NCI-H2081 (cell line): Measurements from ENCODE around the gene TACC2.
"Not testable (repeated sequence)": the region's sequence is repeated elsewhere in the genome, so short reads cannot be mapped to it uniquely, and the experiment has no call there.

Experiments
- DNase-seq, 2 experiments: peaks; one replicate each; lab custom pipeline; 2025; lab: John Stamatoyannopoulos, UW

The TACC2 gene

DNA sequence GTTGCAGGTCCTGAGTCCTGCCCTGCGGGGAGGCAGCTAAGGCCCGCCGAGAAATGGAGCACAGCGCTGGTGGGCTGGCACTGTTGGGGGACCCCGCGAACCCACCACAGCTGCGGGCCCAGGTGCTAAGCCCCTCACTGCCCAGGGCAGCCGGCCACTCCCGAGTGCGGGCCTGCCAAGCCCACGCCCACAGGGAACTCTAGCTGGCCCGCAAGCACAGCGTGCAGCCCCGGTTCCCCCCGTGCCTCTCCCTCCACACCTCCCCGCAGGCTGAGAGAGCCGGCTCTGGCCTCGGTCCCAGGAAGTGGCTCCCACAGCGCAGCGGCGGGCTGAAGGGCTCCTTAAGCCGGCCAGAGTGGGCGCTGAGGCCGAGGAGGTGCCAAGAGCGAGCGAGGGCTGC is 10.5 kb upstream of the TACC2 start:
- DNase-seq = no peak

DNA sequence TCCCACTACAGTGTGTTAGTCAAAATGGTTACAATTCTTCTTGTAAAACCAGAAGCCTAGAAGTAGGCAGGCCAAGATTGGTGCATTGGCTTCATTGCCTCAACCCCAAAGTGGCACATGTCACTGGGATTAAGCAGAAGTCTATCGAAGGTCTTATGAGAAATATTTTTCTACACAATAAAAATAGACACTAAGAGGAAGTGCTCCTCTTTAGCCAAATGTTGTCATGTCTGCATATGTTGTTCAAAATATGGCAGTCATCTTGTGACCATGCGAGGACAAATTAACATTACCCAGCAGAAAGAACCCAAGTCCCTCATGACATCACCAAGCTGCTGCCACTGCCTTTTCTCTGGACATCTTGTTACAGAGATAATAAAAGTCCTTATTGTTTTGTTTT is 7.6 kb upstream of the TACC2 start:
- no peak for DNase-seq

DNA sequence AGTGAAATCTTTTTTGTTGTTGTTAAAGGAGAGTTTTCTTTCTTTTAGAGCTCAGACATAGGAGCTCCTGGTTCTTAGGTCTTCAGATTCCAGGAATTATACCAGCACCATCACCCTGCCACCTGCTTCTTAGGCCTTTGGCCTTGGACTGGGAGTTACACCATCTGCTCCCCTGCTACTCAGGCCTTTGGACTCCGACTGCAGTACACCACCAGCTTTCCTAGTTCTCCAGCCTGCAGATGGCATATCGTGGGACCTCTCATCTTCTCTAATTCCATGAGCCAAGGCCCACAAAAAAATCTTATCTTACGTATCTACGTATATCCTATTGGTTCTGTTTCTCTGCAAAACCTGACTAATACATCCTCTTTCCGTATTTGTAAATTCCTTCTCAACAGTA is 5.1 kb upstream of the TACC2 start:
- DNase-seq = no peak

DNA sequence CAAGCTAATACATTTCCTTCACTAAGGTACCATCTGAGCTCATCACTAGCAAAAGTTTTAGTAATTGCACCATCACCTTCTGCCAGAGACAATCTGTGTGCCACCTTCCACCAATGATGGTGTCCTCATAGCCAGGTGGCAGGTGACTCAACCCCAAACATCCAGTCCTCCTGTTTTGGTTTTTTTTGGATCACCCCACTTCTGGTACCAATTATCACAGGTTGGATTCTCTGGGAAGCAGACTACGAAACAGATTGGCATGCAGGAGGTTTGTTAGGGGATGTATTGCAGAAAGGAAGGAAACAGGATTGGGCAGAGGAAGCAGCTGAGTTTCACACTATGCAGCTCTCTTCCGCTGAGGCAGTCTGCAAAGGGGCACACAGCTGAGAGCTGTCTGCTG is 4.5 kb upstream of the TACC2 start:
- no peak for DNase-seq

DNA sequence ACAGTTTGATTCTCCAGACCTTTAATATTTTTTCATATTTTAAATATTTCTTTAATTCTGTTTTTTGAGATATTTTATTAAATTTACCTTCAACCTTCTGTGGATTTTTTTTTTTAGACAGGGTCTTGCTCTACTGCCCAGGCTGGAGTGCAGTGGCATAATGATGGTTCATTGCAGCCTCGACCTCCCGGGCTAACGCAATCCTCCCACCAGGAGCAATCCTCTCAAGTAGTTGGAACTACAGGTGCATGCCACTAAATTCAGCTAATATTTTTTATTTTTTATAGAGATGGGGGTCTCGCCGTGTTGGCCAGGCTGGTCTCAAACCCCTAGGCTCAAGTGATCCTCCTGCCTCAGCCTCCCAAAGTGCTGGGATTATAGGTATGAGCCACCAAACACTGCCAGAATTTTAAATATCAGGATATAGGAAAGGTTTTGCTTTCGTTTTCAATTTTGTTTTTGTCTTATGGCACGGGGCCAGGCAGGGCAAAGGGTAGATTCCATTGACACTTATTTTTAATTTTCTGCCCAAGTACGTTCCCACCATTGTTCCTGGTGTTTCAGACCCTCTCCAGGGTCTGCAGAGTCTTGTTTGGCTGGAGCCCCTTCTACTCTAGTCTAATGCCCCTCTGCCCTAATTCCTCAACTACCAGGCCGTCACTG is 1.2 kb downstream of the TACC2 start:
- DNase-seq = no peak

DNA sequence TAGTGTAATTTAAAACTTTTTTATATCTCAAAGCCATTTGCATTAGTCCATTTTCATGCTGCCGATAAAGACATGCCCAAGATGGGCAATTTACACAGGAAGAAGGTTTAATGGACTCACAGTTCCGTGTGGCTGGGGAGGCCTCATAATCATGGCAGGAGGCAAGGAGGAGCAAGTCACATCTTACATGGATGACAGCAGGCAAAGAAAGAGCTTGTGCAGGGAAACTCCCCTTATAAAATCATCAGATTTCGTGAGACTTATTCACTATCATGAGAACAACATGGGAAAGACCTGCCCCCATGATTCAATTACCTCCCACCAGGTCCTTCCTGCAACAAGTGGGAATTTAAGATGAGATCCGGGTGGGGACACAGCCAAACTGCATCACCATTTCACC is 2.8 kb downstream of the TACC2 start:
- DNase-seq = not testable (repeated sequence)

DNA sequence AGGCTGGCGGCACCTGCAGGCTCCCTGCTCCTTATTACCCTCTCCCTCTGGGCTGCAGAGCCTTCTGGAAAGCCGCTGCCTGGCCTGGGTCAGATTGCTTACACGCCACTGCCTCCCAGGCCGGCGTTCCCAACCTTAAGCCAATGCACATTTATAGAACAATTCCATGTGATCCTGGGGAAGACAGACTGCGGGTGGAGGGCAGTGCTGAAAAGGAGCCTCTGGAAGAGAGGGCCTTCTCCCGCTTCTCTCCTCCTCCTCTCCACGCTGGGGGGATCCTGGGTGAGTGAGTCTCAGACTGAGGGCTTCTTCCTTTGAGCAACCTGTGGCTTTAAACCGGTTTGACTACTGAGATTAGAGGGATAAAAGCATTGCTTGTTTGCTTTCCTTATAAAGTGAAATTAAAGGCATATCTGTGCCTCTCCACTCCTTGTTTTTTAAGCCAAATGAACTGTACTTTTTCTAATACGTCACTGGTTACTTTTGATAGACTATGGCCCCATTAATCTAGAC is 5.5 kb downstream of the TACC2 start:
- no peak for DNase-seq

DNA sequence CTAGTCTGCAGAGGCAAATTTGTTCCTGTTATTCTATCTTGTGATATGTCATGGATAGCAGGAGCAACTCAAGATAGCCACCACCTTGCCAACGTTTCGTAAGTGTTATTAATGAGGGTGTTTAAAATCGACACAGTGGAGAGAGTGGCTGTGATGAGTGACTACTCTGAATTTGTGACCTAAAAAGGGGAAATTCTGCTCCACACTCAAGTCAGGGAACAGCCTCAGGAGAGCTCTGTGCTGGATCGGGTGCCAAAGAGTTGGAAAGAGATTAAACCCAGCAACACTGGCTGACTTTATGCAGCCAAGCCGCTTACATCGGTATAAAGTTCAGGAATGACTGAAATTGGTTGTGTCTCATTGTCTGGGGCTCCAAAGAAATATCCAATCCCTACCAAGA is 9.5 kb downstream of the TACC2 start:
- no peak for DNase-seq

DNA sequence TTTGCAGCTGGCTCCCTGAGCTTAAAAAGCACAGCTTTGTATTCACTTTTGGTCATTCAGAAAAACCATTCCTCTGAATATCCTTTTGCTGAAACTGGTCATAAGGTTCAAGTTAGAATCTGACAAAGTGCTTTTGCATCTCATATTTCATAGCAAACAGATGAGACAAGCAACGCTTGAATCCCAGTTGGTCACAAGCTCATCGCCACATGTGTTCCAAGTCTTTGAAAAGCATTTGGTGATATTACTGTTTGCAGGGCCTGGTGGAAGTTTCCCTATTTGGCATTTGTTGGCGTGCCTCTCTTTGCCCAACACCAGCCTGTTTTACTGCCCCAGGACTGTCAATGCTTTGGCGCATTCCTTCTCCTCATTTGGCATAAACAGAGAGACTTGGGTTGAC is 10.3 kb downstream of the TACC2 start:
- DNase-seq = no peak

DNA sequence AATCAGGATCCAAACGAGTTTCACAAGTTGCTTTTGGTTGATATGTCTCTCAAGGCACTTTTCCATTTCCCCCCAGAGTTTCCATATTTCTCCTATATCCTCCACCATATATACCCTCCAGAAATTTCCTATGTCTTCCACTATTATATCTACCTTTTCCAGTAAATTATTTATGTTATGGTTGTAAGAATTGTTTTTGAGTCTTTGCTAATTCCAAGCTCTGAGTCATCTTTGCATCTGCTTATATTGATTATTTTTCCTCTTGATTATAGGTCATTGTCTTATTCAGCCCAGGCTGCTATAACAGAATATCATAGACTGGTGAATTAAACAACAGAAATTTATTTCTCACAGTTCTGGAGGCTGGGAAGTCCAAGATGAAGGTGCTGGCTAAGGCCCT is 12.7 kb downstream of the TACC2 start:
- DNase-seq = no peak

DNA sequence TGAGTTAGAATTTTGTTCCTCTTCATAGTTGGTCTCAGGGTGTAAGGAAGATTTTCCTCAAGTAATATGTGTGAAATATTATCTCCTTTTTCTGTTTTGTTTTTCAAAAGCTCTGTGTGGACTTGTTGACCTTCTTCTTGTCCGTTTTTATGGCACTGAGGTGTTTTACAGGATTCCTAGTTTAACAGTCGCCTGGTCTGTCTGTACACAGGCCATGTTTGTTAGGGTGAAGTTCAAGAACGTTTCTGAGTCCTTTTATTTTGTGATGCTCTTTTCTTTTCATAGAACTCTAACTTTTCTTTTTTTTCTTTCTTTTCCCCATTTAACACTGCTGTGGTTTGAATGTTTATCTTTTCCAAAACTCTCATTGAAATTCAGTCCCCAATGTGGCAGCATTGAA is 18.5 kb downstream of the TACC2 start:
- no peak for DNase-seq

DNA sequence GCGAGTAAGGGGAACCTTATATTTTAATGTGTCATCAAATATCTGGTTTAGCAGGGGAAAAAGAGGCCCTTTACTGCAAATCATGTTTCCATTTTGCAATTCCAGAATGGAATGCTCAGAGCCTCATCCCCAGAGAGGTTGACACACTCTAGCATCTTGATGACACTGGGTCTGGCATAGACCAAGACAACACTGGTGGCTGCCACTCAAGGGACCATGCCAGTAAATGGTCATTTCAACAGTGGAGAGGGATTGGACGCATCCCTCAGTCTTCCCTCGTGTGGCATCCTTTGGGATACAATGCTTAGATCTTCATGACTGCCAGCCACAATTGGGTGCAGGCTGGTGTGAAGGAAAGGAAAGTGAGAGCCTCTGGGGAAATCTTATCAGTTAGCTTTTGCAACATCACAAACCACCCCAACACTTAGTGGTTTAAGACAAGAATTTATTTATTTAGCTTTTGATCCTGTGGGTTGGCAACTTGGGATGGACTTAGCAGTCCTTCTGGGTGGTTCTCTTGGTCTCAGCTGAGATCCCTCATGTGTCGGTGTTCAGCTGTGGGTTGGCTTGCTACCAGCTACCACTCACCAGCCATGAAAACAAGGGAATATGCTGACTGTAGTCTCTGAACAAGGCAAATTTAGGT is 21.6 kb downstream of the TACC2 start:
- no peak for DNase-seq

DNA sequence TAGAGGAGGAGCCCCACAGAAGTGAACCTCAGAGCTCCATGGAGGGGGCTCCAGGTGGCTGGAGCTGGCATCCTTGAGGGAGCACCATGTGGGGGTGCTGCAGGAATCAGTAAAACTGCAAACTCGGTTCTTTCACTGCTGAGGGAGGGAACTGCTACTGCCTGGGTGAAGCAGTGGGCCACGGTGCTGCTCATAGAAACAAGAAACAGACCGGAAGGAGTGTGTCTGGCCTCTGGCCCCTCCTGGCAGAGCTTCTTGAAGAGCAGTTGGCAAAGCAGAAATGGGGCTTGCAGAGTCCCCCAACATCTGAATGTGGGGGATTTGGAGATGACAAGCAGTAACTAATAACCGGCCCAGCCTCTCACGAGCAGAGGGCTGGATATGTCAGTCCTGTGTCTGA is 23.8 kb downstream of the TACC2 start:
- no peak for DNase-seq

DNA sequence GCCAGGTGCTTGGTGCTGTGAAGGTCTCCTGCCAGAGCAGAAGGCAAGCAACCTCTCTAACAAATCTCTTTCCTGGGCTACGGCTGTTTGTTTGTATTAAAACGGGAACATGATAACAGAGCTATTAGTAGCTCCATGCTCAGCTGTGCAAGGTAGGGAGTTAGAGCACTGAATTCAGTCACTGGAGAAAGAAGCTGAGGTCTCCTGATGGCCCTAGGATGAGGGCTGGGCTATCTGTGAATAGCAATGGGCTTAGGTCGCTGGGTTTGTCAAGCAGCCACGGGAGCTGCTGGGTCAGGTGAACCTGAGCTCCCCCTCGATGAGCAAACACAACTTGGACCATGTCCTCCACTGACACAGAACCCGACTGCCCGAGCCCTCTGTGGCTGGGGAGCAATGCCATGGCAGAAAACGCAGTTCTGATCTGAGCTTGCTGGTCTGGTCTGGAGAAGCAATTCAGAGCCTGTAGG is 24.4 kb downstream of the TACC2 start:
- no peak for DNase-seq

DNA sequence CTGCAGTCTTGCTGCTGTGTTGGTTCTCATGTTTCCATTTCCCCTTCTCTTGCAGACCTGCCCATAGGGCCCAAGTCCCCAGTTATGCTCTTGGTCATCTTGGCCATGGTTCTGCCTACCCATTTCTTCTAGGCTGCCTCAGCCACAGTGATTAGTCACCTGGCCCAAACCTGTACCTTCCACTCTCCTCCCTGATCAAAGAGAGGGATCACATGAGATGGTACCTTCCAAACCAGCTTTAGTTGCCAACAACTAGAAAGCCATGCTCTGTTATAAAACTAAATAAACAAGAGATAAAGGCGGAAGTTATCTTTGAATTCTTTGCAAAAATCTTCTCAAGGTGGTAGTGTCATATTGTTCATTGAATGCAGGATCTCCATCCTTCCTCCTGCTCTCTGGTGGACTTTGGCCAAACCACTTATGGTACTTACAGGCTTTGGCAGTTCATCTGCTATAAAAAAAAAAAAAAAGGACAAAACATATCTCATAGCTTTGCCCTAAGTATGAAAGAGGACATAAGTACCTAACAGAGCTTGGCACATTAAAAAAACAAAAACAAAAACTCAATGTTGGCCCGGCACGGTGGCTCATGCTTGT is 25.8 kb downstream of the TACC2 start:
- no peak for DNase-seq

DNA sequence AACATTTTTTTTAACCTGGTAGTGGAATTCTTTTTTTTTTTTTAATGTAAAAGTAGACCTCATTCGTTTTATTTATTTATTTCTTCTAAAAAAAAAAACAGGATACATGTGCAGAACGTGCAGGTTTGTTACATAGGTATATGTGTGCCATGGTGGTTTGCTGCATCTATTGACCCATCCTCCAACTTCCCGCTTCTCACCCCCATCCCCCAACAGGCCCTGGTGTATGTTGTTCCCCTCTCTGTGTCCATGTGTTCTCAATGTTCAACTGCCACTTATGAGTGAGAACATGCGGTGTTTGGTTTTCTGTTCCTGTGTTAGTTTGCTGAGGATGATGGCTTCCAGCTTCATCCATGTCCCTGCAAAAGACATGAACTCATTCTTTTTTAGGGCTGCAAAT is 29.0 kb downstream of the TACC2 start:
- not testable (repeated sequence) for DNase-seq

DNA sequence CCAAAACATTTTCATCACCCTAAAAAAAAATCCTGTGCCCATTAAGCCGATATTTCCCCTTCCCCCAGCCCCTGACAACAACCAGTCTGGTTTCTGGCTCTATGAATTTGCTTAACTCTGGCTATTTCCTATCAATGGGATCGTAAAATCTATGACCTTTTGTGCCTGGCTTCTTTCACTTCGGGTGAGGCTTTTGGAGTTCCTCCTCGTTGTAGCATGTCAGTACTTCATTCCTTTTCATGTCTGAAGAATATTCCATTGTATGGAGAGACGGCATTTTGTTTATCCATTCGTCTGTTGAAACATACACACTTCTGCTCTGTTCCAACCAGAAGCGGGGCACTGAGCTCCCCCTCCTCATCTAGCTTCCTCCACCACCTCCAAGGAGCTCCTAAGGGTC is 29.5 kb downstream of the TACC2 start:
- DNase-seq = no peak

DNA sequence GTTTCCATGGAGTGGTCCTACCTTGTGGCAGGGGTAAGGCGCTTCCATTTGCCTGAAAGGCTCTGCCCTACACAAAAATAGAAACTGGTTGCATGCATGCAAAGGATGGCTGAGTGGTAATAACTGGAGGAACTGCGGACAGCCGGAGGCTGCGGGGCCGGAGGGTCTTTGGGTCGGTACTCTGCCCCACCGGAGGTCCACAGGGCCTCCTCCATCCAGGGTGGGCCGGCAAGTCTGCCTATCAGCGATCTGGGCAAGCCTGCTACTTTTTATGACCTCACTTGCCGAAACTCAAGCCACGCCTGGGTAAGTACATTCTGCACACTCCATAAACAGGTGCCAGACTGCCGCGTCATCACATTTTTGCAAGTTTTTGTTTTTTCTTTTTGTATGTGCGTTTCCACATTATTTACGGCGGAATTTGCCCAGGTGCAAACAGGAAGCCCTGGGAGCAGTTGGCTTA is 30.0 kb downstream of the TACC2 start:
- DNase-seq = no peak

DNA sequence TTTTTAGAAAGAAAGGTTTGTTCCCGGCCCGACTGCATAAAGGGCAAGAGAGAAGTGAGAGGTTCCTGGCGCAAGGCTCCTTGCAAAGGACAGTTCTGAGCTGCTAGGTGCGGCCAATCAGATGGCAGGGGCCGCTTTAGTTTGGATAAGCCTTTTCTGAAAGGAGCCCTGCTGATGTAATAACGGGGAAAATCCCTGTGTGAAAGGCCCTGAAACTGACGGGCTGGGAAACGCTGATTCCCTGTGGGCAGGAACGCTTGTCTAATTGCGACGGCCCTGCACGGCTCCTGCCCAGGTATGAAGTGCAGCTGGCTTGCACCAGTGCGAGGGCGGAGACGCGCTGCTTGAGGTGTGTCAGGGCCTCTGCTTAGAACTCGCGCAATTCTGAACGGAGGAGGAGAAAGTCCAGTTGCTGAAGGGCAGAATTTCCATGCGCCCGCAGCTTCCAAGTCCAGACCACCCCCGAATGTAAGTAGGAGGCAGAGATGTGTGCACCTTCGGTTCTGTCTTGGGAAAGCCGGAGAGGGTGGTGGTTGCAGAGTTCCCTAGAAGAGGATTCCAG is 30.5 kb downstream of the TACC2 start:
- peak; percentile 47 to 66 for DNase-seq

DNA sequence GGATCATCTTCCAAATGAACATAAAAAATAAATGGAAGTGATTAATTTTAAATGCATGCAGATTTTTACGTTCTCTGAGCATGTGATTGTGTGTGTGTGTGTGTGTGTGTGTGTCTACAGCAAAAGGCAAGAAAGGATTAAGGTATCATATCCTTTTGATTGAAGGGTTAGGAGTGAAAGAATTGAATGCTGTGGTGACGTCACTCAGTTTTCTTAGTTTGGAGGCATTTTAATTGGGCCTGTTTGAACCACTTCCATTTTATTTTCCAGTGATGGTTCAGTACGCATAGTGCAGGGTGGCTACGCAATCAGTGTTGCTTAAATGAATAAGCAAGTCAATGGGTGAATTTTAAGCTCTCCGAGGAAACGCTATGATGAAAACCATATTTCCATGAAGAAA is 31.3 kb downstream of the TACC2 start:
- no peak for DNase-seq

DNA sequence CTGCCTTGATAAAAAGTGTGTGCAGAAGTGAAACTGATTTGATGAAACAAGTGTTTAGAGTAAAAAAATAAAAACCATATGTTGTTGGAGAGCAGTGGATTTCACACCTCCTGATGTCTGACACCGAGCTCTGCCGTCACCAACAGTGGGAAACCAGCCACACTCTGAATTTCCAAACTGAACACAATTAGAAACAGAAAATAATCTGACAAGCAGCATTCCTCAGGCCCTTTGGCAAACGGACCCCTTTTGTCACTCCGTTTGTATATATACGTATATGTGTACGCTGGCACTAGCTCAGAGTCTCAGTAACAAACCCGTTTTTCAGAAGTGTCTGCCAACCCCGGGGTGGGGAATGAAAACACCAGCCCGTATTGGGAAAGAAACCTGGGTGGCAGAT is 32.4 kb downstream of the TACC2 start:
- DNase-seq = no peak

DNA sequence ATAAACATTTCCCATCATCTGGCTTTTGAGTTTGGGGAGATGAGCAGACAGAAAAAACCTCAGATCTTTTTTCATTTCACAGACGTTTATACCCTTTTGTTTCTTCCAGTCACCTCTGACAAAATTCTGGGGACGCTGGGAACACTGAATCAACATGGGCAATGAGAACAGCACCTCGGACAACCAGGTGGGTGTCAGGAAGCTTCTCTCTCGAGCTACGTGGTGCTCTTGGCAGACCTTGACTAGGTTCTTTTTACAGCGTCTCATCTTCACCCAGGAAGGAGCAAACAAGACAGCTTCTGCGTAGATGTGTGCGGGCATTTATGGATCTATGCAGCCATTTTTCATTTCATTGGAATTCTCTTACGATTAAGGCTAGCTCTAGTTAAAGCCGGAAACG is 32.9 kb downstream of the TACC2 start:
- no peak for DNase-seq

DNA sequence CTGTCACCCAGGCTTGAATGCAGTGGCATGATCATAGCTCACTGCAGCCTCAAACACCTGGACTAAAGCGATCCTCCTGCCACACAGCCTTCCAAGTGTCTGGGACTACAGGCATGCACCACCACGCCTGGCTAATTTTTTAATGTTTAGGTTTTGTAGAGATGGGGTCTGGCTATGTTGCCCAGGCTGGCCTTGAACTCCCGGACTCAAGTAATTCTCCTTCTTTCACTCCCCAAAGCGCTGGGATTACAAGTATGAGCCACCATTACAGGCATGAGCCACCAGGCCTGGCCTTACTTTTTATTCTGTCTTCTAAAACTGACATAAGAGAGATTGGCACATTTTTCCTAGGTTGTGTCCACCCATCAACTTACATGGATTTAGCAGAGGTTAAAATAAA is 33.3 kb downstream of the TACC2 start:
- DNase-seq = no peak
